NCI-H2196 (cell line): ENCODE data around the gene ROBO3.

Experiments used
- DNase-seq: peaks from one replicate; lab custom pipeline; 2025; ENCODE audit not compliant: unreplicated experiment; lab: John Stamatoyannopoulos, UW

Gene ROBO3

DNA sequence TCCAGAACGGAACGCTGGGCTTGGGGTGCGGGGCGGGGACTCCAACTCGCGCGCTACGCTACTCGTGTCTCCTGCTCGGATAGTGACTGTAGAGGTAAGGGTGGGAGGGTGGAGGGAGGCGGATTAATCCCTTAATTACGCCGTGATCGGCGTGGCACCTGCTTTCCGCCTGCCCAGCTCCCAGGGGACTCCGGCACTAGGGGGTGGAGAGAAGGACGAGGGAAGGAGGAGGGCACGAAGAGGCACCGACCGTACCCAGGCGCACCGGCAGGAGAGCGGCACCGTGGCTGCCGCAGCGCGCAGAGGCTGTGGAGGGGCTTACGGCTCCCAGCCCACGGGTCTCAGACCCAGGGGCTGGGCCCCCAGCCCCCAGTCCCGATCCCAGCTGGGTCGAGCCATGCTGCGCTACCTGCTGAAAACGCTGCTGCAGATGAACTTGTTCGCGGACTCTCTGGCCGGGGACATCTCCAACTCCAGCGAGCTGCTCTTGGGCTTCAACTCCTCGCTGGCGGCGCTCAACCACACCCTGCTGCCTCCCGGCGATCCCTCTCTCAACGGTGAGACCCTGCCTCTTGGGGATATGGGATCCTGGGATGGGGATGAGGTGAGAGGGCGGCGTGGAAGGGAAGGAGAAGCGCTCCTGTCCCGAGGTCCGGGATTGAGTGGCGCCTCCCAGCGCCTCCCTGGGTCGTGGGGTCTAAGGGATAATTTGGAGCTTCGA, at the start of gene ROBO3:
Gene ROBO3, plus strand, starts transcription at position 252 of the 721 bp plus-strand sequence. Its CDS starts 146 bp downstream, at position 398.
- no peak for DNase-seq

DNA sequence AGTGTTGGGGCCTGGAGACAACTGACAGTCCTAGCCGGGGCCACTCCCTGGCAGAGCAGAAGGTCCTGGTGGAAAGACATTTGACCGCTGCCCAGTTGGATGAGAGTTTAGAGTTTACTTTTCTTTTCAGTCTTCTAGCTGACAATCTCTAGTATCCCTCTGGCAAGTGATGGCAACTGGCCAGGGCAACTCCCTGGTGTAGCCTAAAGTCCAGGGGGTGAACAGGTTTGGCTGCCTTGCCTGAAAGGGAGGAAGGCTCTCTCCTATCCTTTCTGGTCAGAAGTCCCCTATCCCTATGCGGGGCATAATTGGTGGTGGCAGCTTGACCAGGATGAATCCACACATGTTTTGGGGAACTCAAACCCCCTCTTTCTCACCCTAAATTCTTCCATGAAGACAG, 48.2 kb upstream of the ROBO3 start:
- no peak for DNase-seq

GRCh38 chr11:124821995-124822730, 43.1 kb upstream of the ROBO3 start:
- DNase-seq: no peak

GRCh38 chr11:124823512-124824376, 41.5 kb upstream of the ROBO3 start:
- no peak for DNase-seq

- no peak for DNase-seq
These were observed 39.4 kb upstream of the ROBO3 start for GRCh38 chr11:124825876-124826275.

DNA sequence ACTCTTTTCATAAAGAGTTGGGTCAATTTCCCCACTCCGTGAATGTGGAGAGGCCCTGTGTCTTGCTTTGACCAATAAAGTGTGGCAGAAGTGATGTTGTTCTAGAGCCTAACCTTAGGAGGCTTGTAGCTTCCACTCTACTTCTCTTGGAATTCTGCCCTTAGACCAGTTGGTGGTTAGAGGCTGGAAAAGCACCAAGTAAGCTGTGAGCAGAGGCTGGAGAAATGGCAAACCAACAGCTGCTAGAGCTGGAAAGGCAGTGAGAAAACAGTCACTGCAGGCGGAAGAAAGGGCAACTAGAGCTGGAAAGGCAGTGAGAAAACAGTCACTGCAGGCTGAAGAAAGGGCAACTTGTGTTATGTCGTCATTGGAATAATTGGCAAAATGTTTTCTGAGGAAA, 35.2 kb upstream of the ROBO3 start:
- DNase-seq: no peak

DNA sequence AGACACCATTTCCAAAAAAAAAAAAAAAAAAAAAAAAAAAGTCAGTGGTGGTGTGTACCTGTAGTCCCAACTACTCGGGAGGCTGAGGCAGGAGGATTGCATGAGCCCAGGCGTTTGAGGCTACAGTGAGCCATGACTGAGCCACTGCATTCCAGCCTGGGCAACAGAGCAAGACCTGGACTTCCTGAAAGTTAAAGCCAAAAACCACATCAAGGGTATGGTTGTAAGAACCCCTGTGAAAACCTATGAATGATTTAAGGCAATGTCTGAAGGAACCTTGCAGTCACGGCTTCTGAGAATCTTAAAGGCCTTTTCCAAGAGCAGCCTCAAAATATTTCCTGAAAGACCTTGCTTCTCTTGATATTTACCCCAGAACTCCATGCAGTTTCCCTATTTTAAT, 34.5 kb upstream of the ROBO3 start:
- DNase-seq: no peak

- DNase-seq: no peak
These were observed 33.3 kb upstream of the ROBO3 start for GRCh38 chr11:124831897-124832296.

DNA sequence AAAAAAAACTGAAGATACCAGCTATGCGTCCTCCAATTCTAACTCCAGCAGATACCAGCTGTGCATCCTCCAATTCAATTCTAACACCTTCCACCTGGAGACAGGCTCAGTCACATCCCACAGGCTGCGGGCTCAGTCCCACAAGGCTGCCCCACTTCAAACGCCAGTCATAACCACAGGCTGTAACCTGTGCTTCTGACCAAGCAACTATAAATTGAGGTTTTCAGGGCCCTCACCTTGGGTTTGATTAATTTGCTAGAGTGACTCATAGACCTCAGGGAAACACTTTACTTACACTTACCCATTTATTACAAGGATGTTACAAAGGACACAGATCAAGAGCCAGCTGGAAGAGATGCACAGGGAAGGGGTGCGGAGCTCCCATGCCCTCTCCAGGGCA, 32.7 kb upstream of the ROBO3 start:
- no peak for DNase-seq

- no peak for DNase-seq
These were observed 30.6 kb upstream of the ROBO3 start for GRCh38 chr11:124834526-124835180.

DNA sequence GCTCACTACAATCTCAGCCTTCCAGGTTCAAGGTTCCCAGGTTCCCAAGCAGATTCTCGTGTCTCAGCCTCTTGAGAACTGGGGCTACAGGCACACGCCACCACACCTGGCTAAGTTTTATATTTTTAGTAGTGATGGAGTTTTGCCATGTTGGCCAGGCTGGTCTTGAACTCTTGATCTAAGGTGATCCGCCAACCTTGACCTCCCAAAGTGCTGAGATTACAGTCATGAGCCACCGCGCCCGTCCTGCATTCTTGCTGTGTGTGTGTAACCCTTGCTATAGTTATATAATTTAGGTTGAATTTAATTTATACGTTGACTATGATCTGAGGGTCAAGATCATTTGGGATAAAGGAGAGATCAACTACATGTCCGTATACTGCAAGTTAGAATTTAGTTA, 29.3 kb upstream of the ROBO3 start:
- no peak for DNase-seq

- DNase-seq: peak; percentile 71
These were observed 27.8 kb upstream of the ROBO3 start for GRCh38 chr11:124837491-124837856.

DNA sequence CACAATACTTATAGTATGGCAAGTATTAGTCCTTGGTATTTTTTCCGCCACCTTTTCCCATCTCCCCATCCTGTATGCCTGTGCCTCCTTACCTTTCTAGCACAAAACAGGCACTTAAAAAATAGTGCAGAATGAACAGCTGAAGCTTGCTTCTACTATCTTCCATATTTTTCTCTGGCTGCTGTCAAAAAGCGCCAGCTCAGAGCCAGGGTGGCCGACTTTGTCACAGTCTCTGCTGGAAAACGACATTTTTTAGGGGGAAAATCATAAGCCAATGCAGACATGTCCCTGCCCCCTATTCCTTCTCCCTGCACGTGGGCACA, 26.5 kb upstream of the ROBO3 start:
- DNase-seq: no peak

DNA sequence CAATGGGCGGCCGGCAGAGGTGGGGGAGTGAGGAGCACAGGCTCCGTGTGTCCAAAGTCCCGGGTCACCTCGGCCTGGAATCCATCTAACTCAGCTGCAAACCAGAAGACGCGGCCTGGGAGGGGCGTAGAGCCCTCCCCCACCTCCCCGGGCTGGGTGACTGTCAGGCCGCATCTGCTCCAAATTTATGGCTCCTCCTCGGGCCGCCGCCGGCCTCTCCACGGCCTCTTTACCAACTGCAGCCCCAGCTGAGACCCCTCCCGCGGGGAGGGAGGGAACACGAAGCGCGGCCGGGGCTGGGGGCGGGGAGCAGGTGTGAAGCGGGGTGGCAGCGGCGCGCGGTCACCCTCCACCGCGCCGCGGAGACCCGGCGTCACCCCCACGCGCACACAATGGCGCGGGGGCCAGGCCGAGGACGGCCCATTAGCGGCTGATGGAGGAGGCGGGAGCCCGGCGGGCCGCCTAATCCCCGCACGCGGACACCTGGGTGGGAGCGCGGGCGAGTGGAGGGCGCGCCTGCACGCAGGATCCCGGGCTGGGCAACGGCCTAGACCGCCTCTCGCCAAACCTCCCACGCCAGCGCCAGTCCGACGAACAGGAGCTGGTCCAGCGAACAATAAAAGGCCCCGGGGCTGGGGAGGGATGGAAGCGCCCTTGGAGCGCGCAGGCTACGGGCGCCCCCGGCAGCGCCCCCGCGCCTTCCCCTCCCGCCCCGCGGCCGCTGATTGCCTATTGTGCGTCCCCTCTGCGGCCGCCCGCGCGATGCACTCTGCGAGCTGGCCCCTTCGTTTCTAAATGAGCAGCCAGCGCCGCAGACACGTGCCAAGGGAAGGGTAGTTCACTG, 25.9 kb upstream of the ROBO3 start:
- no peak for DNase-seq

DNA sequence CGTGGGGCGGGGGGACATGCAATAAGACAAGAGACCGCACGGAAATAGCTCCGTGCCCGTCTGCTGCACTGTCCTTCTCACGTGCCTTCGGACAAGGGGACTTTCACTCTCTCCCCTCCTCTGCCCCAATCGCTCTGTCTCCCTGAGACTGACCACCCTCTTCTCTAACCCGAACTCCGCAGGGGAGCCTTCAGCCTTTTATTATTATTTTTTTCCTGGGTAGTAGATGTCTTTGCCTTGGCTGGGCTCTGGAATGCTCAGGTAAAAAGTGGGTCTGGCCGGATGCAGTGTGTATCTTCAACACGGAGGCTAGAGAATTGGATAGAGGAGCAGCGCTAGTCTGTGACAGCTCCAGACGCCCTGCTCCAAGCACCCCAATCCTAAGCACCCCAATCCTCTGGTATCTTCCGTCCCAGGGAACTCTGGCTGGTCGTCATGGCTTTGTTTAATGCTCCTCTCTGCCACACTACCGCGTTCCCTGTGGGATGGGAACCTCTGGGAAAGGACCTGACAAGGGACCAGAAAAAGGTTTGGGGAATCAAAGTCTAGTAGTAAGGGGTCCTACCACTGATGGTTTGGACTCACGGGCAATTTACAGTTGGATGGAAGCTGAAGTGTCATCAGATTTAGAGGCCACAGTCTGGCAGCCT, 25.1 kb upstream of the ROBO3 start:
- DNase-seq: no peak

- DNase-seq: no peak
These were observed 24.6 kb upstream of the ROBO3 start for GRCh38 chr11:124840666-124841065.

- no peak for DNase-seq
These were observed 24.0 kb upstream of the ROBO3 start for GRCh38 chr11:124841201-124841600.

DNA sequence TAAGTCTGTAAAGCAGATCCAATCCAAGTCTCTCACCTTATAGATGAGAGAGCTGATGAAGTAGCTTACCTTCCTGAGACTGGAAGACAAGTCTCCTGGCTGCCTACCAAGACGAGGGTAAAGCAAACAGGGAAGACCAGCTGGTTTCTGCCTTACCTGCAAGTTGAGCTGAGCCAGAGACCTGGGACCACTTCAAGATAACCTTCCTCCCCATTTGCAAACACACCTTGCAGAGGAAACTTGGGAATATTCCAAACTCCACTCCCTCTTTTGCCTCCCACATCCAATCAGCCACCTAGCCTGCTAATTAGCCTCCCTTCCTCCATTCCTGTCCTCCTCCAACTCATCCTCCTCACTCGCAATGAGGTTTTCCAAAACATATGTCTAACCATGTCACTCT, 23.4 kb upstream of the ROBO3 start:
- DNase-seq: peak; percentile 60

DNA sequence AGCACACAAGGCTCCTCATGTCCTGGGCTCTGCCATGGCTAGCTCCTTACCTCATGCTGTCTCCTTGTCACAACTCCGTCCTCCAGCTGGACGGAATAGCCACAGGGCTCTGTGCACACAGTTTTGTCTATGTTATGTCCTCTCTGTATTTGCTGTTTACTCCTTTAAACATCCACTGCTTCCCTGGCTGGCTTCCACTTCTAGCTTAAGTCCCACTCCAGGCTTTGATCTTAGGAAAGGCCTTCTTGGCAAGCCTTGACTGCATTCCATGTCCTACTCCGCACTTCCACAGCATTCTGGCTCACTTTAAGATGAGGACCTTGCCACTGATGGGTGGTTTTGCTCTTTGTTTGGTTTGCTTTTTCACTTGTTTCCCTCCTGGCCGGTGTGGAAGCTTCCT, 22.9 kb upstream of the ROBO3 start:
- peak; percentile 47 for DNase-seq

DNA sequence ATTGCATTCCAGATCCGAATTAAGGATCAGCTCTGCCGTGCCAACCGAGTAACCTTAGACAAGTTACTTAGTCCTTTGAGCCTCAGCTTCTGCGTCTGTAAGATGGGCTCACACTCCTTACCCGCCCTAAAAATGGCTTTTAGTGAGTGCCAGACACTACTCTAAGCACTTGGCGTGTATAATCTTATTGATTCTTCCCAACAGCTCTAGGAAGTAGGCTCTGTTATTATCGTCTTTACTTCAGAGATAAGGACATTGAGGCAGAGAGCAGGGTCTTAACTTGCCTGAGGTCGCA, 21.7 kb upstream of the ROBO3 start:
- DNase-seq: no peak
